HG03565 (cell line): ENCODE results near the gene COG4.

Source experiments
- ATAC-seq: cut with Tn5 transposase; IDR thresholded peaks from one replicate; pipeline ENCODE4 v1.9.1; 2021; ENCODE audit warnings: mild to moderate bottlenecking, moderate library complexity; ENCODE audit not compliant: unreplicated experiment

COG4 gene

DNA sequence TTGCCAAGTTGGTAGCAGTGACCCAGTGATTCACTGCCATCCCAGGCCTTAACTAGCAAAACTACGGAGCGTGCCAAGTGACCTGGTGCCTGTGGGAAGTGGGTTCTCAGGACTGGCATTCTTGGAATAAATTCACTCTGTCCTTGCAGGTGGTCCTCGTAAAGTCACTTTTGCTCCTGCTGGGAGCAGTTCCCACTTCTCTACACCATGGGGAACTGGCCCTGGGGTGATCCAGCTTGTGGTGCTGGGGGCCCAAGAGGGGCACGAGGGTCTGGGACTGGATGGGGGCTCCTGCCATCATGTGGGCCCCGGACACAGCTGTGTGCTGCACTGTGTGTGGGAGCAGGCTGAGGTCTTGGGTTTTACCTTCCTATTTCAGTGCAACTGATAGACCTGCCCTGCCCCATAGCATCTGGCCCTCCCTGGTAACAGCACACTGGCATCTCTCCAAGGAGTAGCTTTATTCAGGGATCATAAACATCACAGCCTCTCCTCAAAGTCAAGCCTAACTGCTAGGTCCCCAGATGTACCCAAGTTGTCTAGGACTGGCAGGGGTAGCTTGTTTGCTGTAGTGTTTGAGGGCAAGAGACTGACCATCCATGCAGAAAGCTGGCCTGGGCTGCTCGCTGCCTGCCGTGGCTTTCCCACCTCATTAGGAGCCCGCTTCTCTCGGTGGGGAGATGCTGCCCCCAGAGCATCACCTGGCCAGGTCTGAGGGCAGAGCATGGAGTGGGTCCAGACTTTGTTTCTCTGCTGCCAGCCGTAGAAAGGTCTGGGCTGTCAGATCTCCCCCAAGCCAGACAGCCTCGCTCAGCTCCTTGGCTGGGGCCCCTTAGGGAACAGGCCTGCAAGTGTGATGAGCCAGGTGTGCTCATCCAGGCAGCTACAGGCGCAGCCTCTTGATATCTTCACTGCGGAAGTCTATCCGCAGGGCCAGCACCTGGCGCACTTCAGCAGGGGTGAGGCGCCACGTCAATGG is 42.9 kb downstream of the COG4 start:
- ATAC-seq, result no peak

DNA sequence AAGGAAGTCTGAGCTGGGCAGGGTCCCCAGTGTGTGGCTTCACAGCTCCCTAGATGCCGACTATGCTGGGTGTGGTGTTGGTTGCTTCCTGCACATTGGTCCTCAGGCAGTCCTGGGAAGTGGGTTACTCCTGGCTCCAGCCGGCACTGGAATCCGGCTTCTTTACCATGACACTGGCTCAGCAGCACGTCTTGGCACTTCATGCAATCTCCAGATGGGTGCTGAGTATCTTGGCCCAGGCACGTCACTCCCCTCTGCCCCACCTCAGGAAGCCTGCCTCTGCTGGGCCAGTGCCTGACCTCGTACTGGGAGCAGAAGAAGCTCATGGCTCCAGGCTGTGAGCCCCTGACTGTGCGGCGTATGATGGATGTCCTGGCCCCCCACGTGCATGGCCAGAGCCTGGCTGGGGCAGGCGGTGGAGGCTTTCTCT is 44.4 kb downstream of the COG4 start:
- no peak for ATAC-seq

DNA sequence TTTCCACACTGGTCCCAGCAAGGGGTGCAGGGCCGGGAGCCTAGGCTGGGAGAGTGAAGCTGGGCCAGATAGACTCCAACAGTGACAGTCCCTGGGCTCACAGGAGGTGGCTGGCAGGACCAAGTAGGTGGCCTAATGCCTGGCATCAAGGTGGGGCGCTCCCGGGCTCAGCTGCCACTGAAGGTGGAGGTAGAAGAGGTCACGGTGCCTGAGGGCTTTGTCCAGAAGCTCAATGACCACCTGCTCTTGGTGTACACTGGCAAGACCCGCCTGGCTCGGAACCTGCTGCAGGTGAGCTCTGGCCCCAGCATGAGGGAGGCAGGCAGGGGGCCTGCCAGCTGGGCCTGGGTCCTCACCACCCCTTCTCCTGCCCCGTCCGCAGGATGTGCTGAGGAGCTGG is 45.2 kb downstream of the COG4 start:
- no peak for ATAC-seq

DNA sequence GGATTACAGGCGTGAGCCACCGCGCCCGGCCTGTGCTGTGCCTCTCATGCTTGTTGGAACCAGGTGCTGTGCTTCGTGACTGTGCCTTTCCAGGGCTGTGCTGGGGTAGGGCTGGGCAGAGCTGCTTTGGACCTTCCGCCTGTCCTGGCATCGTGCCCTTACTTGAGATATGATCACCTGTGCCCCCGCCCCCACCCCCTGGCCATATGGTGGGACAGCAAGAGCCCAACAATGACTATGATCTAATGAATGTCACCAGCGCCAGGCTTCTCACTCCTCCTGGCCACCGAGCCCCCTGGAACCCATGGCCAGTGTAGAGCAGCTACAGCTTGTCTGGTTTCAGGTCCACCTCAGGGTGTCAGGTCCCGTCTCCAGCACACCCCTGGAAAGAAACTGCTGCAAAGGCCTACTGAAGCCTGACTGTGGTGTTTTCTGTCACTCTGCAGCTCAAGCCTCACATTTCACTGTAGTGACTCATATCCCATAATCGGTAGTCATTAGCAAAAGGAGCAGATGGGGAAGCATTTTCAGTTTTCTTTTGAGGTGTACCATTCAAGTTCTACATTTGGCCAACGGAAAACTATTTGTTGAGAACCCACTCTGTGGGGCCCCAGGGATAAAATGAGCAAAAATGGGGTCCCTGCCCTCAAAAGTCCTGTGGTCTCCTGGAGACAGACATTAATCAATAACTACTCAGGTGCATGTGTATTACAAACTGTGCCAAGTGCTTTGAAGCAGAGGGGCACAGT is 46.9 kb downstream of the COG4 start:
- ATAC-seq, result peak; percentile 84

DNA sequence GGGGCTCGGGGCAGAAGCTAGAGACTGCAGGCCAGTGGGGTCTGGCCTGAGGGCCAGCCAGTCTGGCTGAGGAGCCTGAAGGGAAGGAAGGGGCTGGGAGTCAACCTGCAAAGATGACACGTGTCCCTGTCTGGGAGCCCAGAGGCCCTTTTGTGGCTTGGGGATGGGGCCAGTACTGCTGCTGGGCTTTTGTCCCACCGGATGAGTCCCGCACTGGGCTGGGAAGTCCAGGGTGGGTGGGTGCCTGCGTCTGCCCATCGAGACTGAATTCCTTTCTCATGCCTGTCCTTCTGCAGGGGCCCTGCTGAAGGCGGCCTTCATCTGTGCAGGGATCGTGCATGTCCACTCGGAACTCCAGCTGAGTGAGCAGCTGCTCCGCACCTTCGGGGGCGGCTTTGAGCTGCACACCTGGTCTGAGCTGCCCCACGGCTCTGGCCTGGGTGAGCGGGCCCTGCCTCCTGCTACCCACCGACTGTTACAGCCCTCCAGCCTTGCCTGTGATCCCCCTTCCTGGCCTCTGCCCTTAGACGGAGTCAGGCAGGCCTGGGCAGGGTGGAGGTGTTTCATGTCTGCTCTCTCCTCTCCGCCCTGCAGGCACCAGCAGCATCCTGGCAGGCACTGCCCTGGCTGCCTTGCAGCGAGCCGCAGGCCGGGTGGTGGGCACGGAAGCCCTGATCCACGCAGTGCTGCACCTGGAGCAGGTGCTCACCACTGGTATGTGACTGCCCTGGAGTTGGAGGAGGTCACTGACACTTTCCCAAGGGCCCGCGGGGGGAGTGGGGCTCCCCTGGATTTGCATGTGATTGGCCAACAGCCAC is 48.1 kb downstream of the COG4 start:
- ATAC-seq, result no peak

DNA sequence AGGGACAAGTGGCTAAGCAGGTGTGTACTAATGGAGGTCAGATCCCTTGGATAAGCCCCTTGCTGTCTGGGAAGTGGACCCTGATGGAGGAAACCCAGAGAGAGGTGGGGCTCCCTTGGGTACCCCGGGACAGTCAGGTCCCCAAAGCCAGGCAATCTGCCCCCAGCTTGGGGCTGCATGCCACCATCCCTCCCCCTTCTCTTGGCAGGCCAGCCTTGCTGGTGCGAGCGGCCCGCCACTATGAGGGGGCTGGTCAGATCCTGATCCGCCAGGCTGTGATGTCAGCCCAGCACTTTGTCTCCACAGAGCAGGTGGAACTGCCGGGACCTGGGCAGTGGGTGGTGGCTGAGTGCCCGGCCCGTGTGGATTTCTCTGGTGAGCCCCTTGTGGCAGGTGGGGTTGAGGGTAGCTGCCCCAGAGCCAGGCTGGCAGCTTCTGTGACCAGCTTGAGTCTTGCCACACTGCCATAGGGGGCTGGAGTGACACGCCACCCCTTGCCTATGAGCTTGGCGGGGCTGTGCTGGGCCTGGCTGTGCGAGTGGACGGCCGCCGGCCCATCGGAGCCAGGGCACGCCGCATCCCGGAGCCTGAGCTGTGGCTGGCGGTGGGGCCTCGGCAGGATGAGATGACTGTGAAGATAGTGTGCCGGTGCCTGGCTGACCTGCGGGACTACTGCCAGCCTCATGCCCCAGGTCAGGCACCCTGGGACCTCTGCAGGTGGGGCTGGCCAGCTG is 48.9 kb downstream of the COG4 start:
- ATAC-seq, result no peak

DNA sequence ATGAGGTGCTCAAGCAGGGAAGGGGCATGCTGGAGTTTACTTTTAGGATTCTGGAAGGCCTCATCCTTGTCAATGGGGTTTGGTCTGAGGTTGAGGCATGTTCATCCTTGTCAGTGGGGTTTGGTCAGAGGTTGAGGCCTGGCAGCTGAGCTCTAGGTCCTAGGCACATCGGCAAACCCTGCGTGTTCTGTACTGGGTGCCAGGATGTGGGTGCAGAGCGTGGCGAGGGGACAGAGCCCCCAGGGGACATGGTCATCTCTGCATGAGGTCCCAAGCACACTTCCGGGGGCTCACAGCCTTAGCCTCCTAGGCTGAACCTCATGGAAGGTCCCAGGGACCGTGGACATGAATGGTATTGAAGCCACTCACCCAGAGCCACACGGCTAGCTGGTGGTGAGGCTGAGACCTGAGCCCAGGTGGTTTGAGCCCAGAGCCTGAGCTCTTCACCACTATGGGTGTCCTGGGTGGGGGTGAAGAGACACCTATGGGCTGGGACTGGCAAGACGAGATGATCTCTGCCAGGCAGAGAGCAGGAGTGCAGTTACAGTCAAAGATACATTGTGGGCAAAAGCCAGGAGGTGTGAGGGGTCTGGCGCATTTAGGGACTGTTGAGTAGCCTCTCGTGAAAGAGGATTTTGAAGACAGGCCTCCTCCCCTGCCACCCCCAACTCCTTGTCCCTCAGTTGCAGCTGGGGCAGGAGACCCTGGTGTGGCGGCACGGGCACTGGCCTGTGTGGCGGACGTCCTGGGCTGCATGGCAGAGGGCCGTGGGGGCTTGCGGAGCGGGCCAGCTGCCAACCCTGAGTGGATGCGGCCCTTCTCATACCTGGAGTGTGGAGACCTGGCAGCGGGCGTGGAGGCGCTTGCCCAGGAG is 49.7 kb downstream of the COG4 start:
- no peak for ATAC-seq

DNA sequence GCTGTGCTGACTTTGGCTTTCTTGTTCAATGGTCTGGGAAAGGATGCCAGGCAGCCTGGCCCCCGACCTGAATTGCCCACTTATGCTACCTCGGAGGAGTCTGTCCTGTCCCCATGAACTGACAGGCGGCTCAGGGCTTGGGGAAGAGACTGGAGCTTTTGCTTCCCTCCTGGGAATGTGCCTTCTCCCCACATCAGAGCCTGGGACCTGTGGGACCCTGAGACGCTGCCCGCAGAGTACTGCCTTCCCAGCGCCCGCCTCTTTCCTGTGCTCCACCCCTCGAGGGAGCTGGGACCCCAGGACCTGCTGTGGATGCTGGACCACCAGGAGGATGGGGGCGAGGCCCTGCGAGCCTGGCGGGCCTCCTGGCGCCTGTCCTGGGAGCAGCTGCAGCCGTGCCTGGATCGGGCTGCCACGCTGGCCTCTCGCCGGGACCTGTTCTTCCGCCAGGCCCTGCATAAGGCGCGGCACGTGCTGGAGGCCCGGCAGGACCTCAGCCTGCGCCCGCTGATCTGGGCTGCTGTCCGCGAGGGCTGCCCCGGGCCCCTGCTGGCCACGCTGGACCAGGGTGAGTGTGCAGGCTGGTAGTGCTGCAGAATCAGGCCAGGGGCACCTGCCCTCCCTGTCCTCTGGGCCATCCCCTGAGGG is 50.4 kb downstream of the COG4 start:
- ATAC-seq, result no peak

DNA sequence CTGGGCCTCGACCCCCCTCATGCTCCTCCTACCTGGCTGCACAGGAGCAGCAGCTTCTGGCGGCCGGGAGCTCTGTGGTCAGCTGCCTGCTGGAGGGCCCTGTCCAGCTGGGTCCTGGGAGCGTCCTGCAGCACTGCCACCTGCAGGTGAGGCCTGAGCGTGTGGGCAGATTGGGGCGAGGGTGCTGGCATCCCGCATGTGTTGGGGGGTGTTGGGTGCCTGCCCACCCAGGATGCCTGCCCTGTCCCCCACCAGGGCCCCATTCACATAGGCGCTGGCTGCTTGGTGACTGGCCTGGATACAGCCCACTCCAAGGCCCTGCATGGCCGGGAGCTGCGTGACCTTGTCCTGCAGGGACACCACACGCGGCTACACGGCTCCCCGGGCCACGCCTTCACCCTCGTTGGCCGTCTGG is 52.4 kb downstream of the COG4 start:
- no peak for ATAC-seq

DNA sequence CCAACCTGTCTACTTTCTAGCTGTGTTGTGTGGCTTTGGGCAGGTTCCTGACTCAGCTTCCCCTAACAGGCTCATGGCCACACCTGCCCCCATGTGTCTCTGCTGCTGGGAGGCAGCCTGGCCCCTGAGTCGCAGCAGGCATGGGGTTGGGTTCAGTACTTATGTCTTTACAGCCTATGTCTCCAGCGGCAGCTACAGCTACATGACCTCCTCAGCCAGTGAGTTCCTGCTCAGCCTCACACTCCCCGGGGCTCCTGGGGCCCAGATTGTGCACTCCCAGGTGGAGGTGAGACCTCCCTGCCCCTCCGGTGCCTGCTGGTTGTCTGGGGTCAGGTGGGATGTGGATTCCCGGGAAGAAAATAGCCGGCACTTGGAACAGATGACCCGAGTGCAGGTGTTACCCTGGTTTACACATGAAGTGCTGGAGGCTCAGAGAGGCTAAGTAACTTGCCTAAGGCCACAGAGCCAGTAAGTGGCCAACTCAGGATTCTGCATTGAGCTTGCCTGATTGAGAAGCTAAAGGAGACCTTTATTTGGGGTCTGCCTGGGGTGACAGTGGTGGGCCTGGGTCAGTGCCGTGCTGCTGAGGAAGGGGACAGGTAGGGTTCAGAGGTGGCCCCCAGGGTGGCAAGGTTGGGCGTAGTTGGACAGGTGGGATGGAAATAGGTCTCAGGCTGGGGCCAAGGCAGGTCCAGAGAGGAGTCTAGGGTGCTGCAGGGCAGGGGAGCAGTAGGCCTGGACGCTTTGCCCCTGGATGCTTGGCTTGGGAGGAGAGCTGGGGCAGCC is 53.0 kb downstream of the COG4 start:
- ATAC-seq, result no peak

DNA sequence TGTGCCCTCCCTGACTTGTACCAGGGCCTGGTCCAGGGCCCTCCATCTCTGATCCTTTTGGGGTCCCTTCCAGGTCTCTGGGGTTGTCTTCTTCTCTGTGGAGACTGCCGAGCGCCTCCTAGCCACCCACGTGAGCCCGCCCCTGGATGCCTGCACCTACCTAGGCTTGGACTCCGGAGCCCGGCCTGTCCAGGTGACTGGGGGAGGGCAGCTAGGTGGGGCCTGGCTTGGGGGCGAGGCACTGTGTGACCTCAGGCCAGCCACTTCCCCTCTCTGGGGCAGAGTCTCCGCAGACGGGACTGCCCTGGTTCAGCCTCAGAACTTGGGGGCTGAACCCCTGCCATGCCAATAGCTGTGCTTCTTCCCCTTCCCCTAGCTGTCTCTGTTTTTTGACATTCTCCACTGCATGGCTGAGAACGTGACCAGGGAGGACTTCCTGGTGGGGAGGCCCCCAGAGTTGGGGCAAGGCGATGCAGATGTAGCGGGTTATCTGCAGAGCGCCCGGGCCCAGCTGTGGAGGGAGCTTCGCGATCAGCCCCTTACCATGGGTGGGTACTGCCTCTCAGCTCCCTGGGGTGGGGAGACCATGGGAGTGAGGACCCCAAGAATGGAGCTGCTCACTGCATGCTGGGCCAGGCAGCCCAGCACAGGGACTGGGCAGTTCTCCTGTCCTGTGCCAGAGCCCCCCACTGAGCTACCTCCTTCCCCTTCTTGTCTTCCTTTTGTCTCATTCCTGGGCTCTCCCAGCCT is 54.4 kb downstream of the COG4 start:
- no peak for ATAC-seq

DNA sequence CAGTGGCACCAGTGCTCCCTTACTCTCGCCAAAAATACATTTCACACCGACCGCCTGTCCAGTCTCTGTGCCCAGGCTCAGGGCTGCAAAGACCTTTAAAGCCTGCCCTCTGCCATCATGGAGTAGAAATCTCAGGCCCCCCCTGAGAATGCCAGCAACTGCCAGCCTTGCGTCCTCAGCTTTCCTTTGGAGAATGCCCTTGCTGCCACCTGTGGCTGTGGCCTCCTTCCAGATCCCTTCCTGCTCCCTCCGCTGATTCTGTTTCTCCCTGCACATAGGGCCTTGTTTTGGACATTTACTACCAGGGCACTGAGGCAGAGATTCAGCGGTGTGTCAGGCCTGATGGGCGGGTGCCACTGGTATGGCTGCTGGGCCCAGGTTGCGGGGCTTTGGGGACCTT is 55.7 kb downstream of the COG4 start:
- no peak for ATAC-seq

DNA sequence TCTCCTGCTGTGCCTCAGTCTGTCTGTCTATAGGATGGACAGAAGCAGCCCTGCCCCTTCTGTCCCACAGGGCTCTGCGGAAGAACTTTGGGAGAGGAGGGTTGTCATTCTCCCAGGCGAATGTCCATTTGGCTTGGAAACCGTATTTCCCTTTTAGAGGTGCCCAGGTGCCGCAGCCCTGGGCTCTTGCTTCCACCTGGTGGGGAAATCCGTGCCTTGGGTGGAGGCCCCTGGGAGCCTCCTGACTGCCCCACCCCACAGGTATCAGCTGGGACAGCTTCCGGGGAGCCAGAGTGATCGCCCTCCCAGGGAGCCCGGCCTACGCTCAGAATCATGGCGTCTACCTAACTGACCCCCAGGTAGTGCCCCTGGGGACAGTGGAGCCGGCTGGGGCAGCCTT is 56.2 kb downstream of the COG4 start:
- ATAC-seq, result no peak

DNA sequence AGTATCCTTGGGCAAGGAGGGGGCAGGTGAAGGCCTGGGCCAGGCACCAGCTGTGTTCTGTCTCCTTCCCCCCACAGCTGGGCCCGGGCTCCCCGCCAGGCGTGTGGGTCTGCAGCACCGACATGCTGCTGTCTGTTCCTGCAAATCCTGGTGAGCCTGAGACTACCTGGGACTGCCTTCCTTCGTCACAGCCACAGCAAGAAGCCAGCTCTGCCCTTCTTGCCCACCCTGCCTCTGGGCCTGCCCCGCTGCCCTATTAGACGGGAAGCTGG is 56.6 kb downstream of the COG4 start:
- ATAC-seq, result no peak

DNA sequence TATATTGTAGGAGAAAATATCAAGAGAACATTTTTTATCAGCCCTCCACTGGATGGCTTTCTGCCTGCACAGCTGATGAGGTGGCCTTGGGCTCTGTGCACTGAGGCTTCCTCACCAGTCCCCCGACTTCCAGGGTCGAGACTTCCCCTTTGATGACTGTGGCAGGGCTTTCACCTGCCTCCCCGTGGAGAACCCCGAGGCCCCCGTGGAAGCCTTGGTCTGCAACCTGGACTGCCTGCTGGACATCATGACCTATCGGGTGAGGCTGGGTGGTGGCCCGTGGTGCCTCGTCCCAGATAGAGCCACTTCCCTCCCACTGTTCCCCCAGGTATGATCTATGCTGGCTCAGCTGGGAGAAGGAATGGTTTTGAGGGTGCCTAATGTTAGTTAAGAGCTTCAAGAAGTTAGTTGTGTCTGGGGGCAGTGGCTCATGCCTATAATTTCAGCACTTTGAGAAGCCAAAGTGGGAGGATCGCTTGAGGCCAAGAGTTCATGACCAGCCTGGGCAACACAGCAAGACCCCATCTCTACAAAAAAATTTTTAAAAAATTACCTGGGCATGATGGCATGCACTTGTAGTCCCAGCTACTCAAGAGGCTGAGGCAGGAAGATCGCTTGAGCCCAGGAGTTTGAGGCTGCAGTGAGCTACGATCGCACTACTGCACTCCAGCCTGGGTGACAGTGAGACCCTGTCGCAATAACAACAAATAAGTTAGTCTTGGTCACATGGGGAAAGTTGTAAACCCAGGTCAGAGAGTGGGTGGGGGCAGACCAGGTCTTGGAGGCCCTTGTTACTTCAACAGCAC is 57.2 kb downstream of the COG4 start:
- no peak for ATAC-seq

DNA sequence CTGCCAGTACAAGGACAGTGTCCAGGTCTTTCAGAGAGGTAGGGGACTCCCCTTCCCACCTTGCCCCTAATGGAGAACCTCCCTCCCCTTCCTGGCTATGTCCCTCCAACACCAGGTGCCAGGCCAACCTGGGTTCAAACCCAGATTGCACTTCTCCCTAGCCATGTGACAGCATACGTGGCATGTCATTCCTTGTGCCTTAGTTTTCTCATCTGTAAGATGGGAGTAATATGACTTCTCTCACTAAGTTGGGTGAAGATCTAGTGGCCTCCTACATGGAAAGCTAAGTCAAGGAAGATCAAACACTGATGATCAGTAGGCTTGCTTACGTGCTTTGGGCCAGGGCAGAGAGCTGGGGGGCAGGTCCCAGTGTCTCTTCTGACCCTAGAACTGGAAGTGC is 60.1 kb downstream of the COG4 start:
- no peak for ATAC-seq

DNA sequence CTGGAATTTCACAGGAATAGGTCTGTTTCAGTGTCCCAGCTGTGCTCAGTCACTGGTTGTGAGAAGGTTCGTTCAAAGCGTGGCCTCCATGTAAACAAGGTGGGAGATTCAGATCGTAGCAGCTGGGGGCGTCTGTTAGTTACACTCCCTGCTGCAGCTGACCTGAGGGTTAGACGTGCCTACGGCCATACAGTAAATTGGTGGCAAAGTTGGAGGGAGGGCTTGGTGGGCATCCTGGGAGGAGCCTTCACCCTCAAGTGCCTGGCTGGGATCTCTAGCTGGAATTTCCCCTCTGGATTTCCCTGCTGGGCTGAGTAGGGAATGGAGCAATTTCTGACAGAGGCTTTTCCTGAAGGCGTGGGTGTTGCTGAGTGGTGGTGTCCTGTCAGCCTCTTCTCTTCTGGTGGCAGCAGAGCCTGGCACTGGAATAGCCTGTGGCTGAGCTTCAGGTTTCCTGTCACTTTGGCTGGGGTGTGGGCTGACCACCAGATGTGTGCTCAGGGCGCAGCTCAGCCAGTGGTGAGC is 62.6 kb downstream of the COG4 start:
- no peak for ATAC-seq
